Measurements from ENCODE around the gene RGS13. TPM values are rescaled to one million over a fixed set of nuclear protein-coding genes. Genes with fewer than 3 reads are reported as not detected.
"Not testable (repeated sequence)": the region's sequence is repeated elsewhere in the genome, so short reads cannot be mapped to it uniquely, and the experiment has no call there.

Gene RGS13
- total and polyA plus RNA-seq, 2 donors = 0.72 to 3.4 TPM

DNA sequence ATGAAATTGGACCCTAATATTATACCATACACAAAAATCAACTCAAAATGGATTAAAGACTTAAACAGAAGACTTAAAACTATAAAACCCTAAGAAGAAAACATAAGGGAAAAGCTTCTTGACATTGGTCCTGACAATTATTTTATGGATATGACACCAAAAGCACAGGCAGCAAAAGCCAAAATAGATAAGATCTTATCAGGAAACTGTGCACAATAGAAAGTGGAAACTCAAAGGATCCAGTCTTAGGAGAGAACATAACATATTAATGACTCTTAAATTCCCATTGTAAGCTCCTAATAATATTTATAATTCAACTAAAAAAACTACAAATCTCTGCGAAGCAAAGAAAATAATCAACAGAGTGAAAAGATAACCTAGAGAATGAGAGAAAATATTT, 39.8 kb downstream of the RGS13 start:
- Histone ChIP-seq H3K4me3 (ENCODE audit: low read depth, low read length) (no peak overlapping the region), H3K36me3 (ENCODE audit: insufficient read depth) (no peaks in the 10 kb centered on the region), H3K4me1 (ENCODE audit: insufficient read depth) (no peaks in the 10 kb centered on the region), H3K27ac (ENCODE audit: low read depth) (no peak overlapping the region)
- WGBS = 30% methylated on average over 1 of the region's 1 CpG
- DNase-seq (ENCODE audit: extremely low spot score) = no peak

GRCh38 chr1:192678099-192678498, 42.2 kb downstream of the RGS13 start:
- DNase-seq (ENCODE audit: extremely low spot score) = no peak
- no peaks in the 10 kb centered on the region for H3K4me1 ChIP-seq (ENCODE audit: insufficient read depth)
- no peaks in the 10 kb centered on the region for H3K36me3 ChIP-seq (ENCODE audit: insufficient read depth)
- H3K4me3 ChIP-seq (ENCODE audit: low read depth, low read length) = no peak overlapping the region
- no peak overlapping the region for H3K27ac ChIP-seq (ENCODE audit: low read depth)

DNA sequence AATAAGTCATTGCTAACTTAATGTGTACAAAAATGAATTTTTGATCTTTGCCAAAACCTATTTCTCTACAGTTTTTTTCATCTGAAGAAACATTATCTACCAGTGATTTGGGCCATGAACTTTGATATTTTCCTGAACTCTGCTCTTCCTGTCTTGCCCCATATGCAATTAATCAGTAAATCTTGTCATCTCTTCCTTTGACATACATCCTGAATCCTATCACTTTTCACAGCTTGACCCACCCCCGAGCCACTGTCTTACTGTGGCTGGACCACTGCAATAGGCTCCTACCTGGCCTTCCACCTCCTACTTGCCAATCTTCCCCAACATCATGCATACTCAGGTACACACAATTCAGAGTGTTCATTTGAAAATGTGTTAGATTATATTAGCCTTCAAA, 46.4 kb downstream of the RGS13 start:
- Histone ChIP-seq H3K27ac (ENCODE audit: low read depth) (no peak overlapping the region), H3K36me3 (ENCODE audit: insufficient read depth) (no peaks in the 10 kb centered on the region), H3K4me3 (ENCODE audit: low read depth, low read length) (no peak overlapping the region), H3K4me1 (ENCODE audit: insufficient read depth) (no peaks in the 10 kb centered on the region)
- no peak for DNase-seq (ENCODE audit: extremely low spot score)
- WGBS = 81% methylated on average over 1 of the region's 1 CpG

DNA sequence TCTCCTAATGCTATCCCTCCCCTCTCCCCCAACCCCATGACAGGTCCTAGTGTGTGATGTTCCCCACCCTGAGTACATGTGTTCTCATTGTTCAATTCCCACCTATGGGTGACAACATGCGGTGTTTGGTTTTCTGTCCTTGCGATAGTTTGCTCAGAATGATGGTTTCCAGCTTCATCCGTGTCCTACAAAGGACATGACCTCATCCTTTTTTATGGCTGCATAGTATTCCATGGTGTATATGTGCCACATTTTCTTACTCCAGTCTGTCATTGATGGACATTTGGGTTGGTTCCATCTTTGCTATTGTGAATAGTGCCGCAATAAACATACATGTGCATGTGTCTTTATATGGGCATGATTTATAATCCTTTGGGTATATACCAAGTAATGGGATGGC, 47.1 kb downstream of the RGS13 start:
- H3K4me1 ChIP-seq (ENCODE audit: insufficient read depth); DNase-seq (ENCODE audit: extremely low spot score); H3K36me3 ChIP-seq (ENCODE audit: insufficient read depth); H3K27ac ChIP-seq (ENCODE audit: low read depth); H3K4me3 ChIP-seq (ENCODE audit: low read depth, low read length): not testable (repeated sequence)
- WGBS = 98% methylated on average over 4 of the region's 4 CpGs

GRCh38 chr1:192689459-192689858, 53.5 kb downstream of the RGS13 start:
- no peak overlapping the region for H3K27ac ChIP-seq (ENCODE audit: low read depth)
- H3K4me1 ChIP-seq (ENCODE audit: insufficient read depth) = no peaks in the 10 kb centered on the region
- no peak overlapping the region for H3K4me3 ChIP-seq (ENCODE audit: low read depth, low read length)
- H3K36me3 ChIP-seq (ENCODE audit: insufficient read depth) = no peaks in the 10 kb centered on the region
- no peak for DNase-seq (ENCODE audit: extremely low spot score)

GRCh38 chr1:192691041-192691440, 55.1 kb downstream of the RGS13 start:
- H3K27ac ChIP-seq (ENCODE audit: low read depth) = no peak overlapping the region
- 79% methylated on average over 1 of the region's 1 CpG for WGBS
- H3K4me3 ChIP-seq (ENCODE audit: low read depth, low read length) = no peak overlapping the region
- DNase-seq (ENCODE audit: extremely low spot score) = no peak
- no peaks in the 10 kb centered on the region for H3K36me3 ChIP-seq (ENCODE audit: insufficient read depth)
- no peaks in the 10 kb centered on the region for H3K4me1 ChIP-seq (ENCODE audit: insufficient read depth)

DNA sequence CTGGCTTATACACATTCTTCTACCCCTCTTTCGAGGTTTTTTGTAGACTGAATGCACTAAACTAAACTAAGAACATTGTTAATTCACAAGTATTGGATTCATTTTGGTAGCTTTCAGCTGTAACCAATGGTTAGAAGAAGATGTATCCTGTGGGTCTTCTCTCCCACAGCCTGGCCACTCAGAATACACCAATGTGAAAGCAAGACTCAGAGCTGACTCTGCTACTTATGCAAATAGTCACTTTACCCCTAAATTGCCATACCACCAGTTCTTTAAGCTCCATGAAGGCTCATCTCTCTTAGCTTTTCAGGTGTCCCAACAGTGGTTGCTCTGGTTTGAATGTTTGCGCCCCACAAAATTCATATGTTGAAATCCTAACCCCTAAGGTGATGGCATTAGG, 60.1 kb downstream of the RGS13 start:
- no peaks in the 10 kb centered on the region for H3K4me1 ChIP-seq (ENCODE audit: insufficient read depth)
- H3K36me3 ChIP-seq (ENCODE audit: insufficient read depth) = no peaks in the 10 kb centered on the region
- no peak overlapping the region for H3K4me3 ChIP-seq (ENCODE audit: low read depth, low read length)
- WGBS = 76% methylated on average over 2 of the region's 2 CpGs
- no peak overlapping the region for H3K27ac ChIP-seq (ENCODE audit: low read depth)
- no peak for DNase-seq (ENCODE audit: extremely low spot score)

DNA sequence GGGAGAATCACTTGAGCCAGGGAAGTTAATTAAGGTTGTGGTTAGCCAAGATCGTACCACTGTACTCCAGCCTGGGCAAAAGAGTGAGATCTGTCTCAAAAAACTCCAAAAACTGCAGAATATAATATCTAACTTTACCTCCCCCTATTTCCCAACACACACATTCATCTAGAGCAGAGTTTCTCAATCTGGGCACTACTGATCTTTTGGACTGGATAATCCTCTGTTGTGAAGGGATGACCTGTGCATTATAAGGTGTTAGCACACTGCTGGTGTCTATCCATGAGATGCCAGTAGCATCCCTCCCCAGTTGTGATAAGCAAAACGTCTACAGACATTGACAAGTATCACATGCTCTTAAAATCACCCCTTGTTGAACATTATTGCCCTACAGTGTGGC, 61.8 kb downstream of the RGS13 start:
- no peaks in the 10 kb centered on the region for H3K4me1 ChIP-seq (ENCODE audit: insufficient read depth)
- H3K4me3 ChIP-seq (ENCODE audit: low read depth, low read length) = no peak overlapping the region
- WGBS = 78% methylated on average over 2 of the region's 2 CpGs
- H3K27ac ChIP-seq (ENCODE audit: low read depth) = no peak overlapping the region
- no peaks in the 10 kb centered on the region for H3K36me3 ChIP-seq (ENCODE audit: insufficient read depth)
- DNase-seq (ENCODE audit: extremely low spot score) = no peak

GRCh38 chr1:192698731-192699130, 62.8 kb downstream of the RGS13 start:
- H3K27ac ChIP-seq (ENCODE audit: low read depth) = no peak overlapping the region
- no peak overlapping the region for H3K4me3 ChIP-seq (ENCODE audit: low read depth, low read length)
- H3K4me1 ChIP-seq (ENCODE audit: insufficient read depth) = no peaks in the 10 kb centered on the region
- no peak for DNase-seq (ENCODE audit: extremely low spot score)
- 94% methylated on average over 11 of the region's 11 CpGs for WGBS
- H3K36me3 ChIP-seq (ENCODE audit: insufficient read depth) = no peaks in the 10 kb centered on the region

DNA sequence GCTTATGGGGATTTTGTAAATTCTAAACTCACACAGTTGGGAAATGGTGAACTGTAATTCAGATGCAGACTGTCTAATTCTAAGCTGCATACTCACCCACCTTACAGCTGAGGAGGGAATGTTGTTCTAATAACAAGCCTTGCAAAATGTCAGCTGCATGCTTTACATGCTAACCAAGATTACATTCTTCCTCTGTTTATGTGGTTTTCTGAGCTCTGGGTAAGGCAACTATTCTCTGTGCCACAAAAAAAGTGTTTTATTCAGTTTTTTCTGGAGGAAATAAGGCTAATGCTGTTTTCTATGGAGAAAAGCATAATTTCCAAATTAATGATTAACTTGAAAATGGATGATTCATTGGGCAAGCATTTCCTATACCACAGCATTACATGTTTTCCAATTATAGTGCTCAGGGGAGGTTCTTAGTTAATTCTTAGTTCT, 64.9 kb downstream of the RGS13 start:
- Histone ChIP-seq H3K4me1 (ENCODE audit: insufficient read depth) (no peaks in the 10 kb centered on the region), H3K27ac (ENCODE audit: low read depth) (no peak overlapping the region), H3K36me3 (ENCODE audit: insufficient read depth) (no peaks in the 10 kb centered on the region), H3K4me3 (ENCODE audit: low read depth, low read length) (no peak overlapping the region)
- no peak for DNase-seq (ENCODE audit: extremely low spot score)

- 24% methylated on average over 4 of the region's 4 CpGs for WGBS
- Histone ChIP-seq H3K4me1 (ENCODE audit: insufficient read depth) (no peaks in the 10 kb centered on the region), H3K4me3 (ENCODE audit: low read depth, low read length) (no peak overlapping the region), H3K36me3 (ENCODE audit: insufficient read depth) (no peaks in the 10 kb centered on the region), H3K27ac (ENCODE audit: low read depth) (no peak overlapping the region)
- DNase-seq (ENCODE audit: extremely low spot score) = no peak
Observed at GRCh38 chr1:192702212-192702902, 66.4 kb downstream of the RGS13 start.

DNA sequence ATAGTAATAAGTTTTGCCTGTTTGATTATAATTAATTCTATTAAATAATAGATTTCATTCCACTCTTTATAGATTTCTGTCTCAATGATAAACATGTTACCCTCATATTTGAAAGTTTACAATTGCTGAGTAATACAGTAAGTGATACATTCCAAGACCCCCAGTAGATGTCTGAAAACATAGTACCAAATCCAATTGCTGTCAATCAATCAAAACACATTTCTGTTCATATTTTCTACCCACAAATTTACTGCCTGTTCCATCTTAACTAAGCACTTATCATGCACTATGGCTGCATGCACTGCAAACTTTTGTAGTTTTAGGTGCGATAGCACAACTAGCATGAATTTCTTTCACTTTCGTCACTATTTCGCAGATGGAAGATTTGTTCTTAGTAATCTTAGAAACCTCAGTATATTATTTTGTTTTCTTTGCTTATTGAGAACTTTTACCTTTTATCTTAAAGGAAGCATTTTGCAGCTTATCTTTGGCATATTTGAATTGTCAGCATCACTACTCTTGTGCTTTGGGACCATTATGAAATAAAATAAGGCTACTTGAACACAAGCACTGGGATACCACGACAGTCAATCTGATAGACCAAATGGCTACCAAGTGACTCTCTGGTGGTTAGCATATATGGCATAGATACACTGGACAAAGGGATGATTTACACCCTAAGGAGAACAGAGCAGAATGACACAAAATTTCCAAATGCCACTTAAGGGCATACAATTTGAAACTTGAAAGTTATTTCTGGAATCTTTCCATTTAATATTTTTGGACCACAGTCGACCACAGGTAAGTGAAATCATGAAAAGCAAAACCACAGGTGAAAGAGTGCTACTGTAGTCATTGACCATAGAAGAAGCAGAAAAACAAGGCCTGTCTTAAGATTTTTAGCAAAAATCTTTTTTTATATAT, 67.6 kb downstream of the RGS13 start:
- Histone ChIP-seq H3K36me3 (ENCODE audit: insufficient read depth) (no peaks in the 10 kb centered on the region), H3K4me3 (ENCODE audit: low read depth, low read length) (no peak overlapping the region), H3K27ac (ENCODE audit: low read depth) (no peak overlapping the region), H3K4me1 (ENCODE audit: insufficient read depth) (no peaks in the 10 kb centered on the region)
- 80% methylated on average over 5 of the region's 5 CpGs for WGBS
- no peak for DNase-seq (ENCODE audit: extremely low spot score)

- no peaks in the 10 kb centered on the region for H3K36me3 ChIP-seq (ENCODE audit: insufficient read depth)
- H3K27ac ChIP-seq (ENCODE audit: low read depth) = no peak overlapping the region
- WGBS = 93% methylated on average over 2 of the region's 2 CpGs
- no peak overlapping the region for H3K4me3 ChIP-seq (ENCODE audit: low read depth, low read length)
- no peak for DNase-seq (ENCODE audit: extremely low spot score)
- H3K4me1 ChIP-seq (ENCODE audit: insufficient read depth) = no peaks in the 10 kb centered on the region
Observed at GRCh38 chr1:192705510-192705909, 69.6 kb downstream of the RGS13 start.

DNA sequence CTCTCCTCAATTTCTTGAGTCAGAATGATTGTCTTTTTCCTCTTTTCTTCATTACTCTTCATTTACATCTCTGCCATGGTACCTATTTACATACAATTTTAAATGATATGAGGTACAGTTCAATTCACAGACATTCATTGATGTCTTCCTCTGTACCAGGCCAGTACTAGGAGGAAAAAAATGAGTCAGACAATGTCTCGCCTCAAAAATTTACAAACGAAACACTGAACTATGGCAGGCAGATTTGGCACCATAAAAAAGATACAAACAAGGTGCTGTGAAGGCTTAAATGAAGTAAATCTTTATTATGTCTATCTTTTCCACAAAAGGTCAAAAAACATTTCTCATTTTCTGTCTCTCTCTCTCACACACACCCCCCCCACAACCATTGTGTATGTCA, 71.0 kb downstream of the RGS13 start:
- 45% methylated on average over 2 of the region's 2 CpGs for WGBS
- Histone ChIP-seq H3K27ac (ENCODE audit: low read depth) (no peak overlapping the region), H3K4me1 (ENCODE audit: insufficient read depth) (no peaks in the 10 kb centered on the region), H3K36me3 (ENCODE audit: insufficient read depth) (no peaks in the 10 kb centered on the region), H3K4me3 (ENCODE audit: low read depth, low read length) (no peak overlapping the region)
- DNase-seq (ENCODE audit: extremely low spot score) = no peak
